ENCODE data around the gene REXO4.
"Not testable (repeated sequence)": the region's sequence is repeated elsewhere in the genome, so short reads cannot be mapped to it uniquely, and the experiment has no call there.

Gene REXO4

DNA sequence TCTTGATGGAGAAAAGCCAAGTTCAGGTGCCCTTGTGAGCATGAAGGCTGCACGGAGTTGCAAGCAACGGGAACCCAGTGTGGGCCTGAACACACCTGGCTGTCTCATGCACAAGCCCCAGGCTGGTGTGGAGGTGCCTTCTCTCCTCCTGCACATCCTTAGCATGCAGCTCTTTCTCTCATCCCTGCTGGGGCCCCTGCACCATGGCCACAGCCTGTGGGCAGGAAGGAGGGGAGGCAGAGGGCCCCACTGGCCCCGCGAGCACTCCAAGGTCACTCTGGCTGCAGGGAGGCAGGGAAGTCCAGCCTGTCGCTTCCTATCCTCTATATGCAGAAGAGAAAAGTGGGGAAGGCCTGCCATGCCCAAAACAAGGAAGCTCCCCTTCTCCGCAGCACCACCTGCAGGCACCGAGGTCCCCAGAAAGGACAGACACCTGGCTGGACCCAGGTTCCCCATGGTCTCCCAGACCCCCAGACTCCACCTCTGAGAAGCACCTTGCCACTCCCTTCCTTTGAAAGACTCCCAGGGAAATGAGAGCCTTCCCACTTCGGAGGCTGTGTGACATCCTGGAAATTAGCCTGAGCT, 23.0 kb downstream of the REXO4 start:
- no peak overlapping the region for H3K9ac ChIP-seq (ENCODE audit: low read depth, low read length)
- H3K9me3 ChIP-seq (replicated peaks; ENCODE audit: low read length) = no peaks in the 10 kb centered on the region
- H3K4me2 ChIP-seq (ENCODE audit: low read length) = no peak overlapping the region
- H3K4me3 ChIP-seq (ENCODE audit: low read length) = no peak overlapping the region
- H3K36me3 ChIP-seq (ENCODE audit: insufficient read depth, low read length) = no peaks in the 10 kb centered on the region
- no peaks in the 10 kb centered on the region for H3K4me1 ChIP-seq (ENCODE audit: control insufficient read depth, insufficient read depth, low read length)
- H3K27me3 ChIP-seq (ENCODE audit: control insufficient read depth, insufficient read depth, low read length) = peaks cover 46% of the 10 kb centered on the region

DNA sequence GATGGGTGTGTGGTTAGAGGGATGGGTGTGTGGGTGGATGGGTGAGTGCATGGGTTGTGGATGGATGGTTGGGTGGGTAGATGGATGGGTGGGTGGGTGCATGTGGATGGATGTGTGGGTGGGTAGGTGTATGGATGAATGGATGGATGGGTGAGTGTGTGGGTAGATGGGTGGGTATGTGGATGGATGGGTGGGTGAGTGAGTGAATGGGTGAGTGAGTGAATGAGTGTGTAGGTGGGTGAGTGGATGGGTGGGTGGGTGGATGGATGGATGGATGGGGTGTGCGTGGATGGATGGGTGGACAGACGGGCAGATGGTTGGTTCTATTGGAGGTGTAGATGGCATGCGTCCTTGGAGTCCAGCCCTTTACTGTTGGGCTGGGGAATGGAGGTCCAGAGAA, 24.4 kb downstream of the REXO4 start:
- H3K4me2 ChIP-seq (ENCODE audit: low read length) = no peak overlapping the region
- no peaks in the 10 kb centered on the region for H3K9me3 ChIP-seq (replicated peaks; ENCODE audit: low read length)
- H3K27me3 ChIP-seq (ENCODE audit: control insufficient read depth, insufficient read depth, low read length) = peaks cover 50% of the 10 kb centered on the region
- no peak overlapping the region for H3K9ac ChIP-seq (ENCODE audit: low read depth, low read length)
- no peaks in the 10 kb centered on the region for H3K36me3 ChIP-seq (ENCODE audit: insufficient read depth, low read length)
- H3K4me1 ChIP-seq (ENCODE audit: control insufficient read depth, insufficient read depth, low read length) = no peaks in the 10 kb centered on the region
- H3K4me3 ChIP-seq (ENCODE audit: low read length) = no peak overlapping the region

DNA sequence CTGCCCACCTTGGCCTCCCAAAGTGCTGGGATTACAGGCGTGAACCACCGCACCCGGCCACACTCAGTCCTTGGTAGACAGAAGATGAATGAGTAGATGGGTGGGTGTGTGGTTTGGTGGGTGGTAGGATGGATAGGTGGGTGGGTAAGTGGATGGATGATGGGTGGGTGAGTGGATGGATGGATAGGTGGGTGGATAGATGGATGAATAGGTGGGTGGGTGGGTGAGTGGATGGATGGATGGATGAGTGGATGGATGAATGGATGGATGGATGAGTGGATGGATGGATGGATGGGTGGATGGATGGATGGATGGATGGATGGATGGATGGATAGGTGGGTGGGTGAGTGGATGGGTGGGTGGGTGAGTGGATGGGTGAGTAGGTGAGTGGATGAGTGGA, 25.5 kb downstream of the REXO4 start:
- not testable (repeated sequence) for H3K9ac ChIP-seq (ENCODE audit: low read depth, low read length); H3K4me1 ChIP-seq (ENCODE audit: control insufficient read depth, insufficient read depth, low read length); H3K36me3 ChIP-seq (ENCODE audit: insufficient read depth, low read length); H3K4me3 ChIP-seq (ENCODE audit: low read length); H3K9me3 ChIP-seq (replicated peaks; ENCODE audit: low read length); H3K4me2 ChIP-seq (ENCODE audit: low read length)
- peaks cover 39% of the 10 kb centered on the region for H3K27me3 ChIP-seq (ENCODE audit: control insufficient read depth, insufficient read depth, low read length)

DNA sequence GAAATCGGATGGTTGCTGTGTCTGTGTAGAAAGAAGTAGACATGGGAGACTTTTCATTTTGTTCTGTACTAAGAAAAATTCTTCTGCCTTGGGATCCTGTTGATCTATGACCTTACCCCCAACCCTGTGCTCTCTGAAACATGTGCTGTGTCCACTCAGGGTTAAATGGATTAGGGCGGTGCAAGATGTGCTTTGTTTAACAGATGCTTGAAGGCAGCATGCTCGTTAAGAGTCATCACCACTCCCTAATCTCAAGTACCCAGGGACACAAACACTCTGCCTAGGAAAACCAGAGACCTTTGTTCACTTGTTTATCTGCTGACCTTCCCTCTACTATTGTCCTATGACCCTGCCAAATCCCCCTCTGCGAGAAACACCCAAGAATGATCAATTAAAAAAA, 26.4 kb downstream of the REXO4 start:
- not testable (repeated sequence) for H3K9me3 ChIP-seq (replicated peaks; ENCODE audit: low read length)

GRCh38 chr9:133390713-133391112, 27.1 kb downstream of the REXO4 start:
- H3K4me3 ChIP-seq (ENCODE audit: low read length) = no peak overlapping the region
- H3K4me2 ChIP-seq (ENCODE audit: low read length) = no peak overlapping the region
- H3K4me1 ChIP-seq (ENCODE audit: control insufficient read depth, insufficient read depth, low read length) = no peaks in the 10 kb centered on the region
- peaks cover 26% of the 10 kb centered on the region for H3K27me3 ChIP-seq (ENCODE audit: control insufficient read depth, insufficient read depth, low read length)
- no peaks in the 10 kb centered on the region for H3K9me3 ChIP-seq (replicated peaks; ENCODE audit: low read length)
- no peak overlapping the region for H3K9ac ChIP-seq (ENCODE audit: low read depth, low read length)
- H3K36me3 ChIP-seq (ENCODE audit: insufficient read depth, low read length) = no peaks in the 10 kb centered on the region

More for the DNA sequence above, 26.4 kb downstream of the REXO4 start:
- H3K36me3 ChIP-seq (ENCODE audit: insufficient read depth, low read length); H3K9ac ChIP-seq (ENCODE audit: low read depth, low read length); H3K4me3 ChIP-seq (ENCODE audit: low read length); H3K4me2 ChIP-seq (ENCODE audit: low read length); H3K4me1 ChIP-seq (ENCODE audit: control insufficient read depth, insufficient read depth, low read length): not testable (repeated sequence)
- H3K27me3 ChIP-seq (ENCODE audit: control insufficient read depth, insufficient read depth, low read length) = peaks cover 32% of the 10 kb centered on the region

DNA sequence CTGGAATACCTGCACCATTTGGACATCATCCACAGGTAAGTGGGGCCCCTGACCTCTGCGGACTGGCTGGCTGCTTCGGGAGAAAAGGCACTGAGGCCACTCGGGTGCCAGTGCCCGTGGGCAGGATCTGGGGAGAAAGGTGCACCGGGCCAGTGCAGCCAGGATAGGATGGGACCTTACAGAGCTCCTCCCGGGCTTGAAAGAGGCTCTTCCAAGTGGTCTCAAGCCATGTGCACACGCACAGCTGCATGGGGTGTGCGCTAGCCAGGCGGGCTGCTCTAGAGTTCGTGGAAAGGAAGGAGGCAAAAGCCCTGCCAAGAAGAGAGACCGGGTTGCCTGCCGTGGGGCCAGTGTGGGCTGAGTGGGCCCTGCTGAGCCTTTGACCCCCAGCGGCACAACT, 28.2 kb downstream of the REXO4 start:
- Histone ChIP-seq H3K4me2 (ENCODE audit: low read length) (no peak overlapping the region), H3K4me1 (ENCODE audit: control insufficient read depth, insufficient read depth, low read length) (no peaks in the 10 kb centered on the region), H3K9ac (ENCODE audit: low read depth, low read length) (no peak overlapping the region), H3K9me3 (replicated peaks; ENCODE audit: low read length) (no peaks in the 10 kb centered on the region), H3K4me3 (ENCODE audit: low read length) (no peak overlapping the region), H3K36me3 (ENCODE audit: insufficient read depth, low read length) (no peaks in the 10 kb centered on the region), H3K27me3 (ENCODE audit: control insufficient read depth, insufficient read depth, low read length) (peaks cover 15% of the 10 kb centered on the region)

DNA sequence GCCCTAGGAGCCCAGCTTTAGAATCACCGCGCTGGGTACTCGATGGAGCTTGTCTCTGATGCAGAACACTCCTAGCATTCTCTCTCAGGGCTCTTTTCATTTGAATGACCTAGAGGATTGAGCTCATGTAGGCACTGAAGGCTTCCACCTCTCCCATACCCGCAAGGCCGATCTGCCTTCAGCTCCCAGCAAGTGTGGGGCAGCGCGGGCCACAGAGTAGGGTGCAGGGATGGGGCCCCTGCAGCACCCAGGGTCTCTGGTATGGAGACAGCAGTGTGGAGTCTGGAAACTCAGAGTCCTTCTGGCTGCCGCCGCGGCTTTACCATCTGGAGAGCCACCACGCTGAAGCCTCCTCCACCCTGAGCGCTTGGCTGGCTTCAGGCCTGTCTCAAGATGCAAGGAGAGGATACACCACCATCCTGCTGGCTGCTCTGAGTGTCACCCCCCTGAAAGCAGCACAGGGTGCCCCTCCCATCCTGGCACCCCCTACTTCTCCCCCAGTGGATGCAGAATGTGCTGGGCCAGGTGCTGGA, 28.7 kb downstream of the REXO4 start:
- Histone ChIP-seq H3K36me3 (ENCODE audit: insufficient read depth, low read length) (no peaks in the 10 kb centered on the region), H3K27me3 (ENCODE audit: control insufficient read depth, insufficient read depth, low read length) (peaks cover 12% of the 10 kb centered on the region), H3K4me3 (ENCODE audit: low read length) (no peak overlapping the region), H3K9ac (ENCODE audit: low read depth, low read length) (no peak overlapping the region), H3K4me2 (ENCODE audit: low read length) (no peak overlapping the region), H3K9me3 (replicated peaks; ENCODE audit: low read length) (no peaks in the 10 kb centered on the region), H3K4me1 (ENCODE audit: control insufficient read depth, insufficient read depth, low read length) (no peaks in the 10 kb centered on the region)

DNA sequence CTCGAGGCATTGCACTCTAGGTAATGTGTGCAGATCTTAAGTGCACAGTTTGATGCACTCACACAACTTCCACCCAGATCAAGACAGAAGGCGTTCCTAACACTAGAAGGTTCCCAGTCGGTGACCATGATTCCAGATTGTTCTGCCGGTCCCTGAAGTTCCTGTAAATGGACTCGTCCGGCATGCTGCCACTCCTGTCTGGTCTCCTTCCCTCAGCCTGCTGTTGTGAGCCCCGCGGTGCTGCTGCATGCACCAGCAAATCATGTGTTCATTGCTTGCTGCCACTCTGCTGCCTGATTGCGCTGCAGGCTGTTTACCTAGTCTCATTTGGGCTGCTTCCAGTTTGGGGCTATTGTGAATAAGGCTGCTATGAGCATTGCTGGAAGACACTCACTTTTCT, 30.1 kb downstream of the REXO4 start:
- Histone ChIP-seq H3K4me1 (ENCODE audit: control insufficient read depth, insufficient read depth, low read length) (no peaks in the 10 kb centered on the region), H3K9ac (ENCODE audit: low read depth, low read length) (no peak overlapping the region), H3K36me3 (ENCODE audit: insufficient read depth, low read length) (no peaks in the 10 kb centered on the region), H3K4me2 (ENCODE audit: low read length) (no peak overlapping the region), H3K9me3 (replicated peaks; ENCODE audit: low read length) (no peaks in the 10 kb centered on the region), H3K27me3 (ENCODE audit: control insufficient read depth, insufficient read depth, low read length) (peaks cover 6% of the 10 kb centered on the region), H3K4me3 (ENCODE audit: low read length) (no peak overlapping the region)

- H3K9me3 ChIP-seq (replicated peaks; ENCODE audit: low read length) = no peaks in the 10 kb centered on the region
- no peak overlapping the region for H3K4me2 ChIP-seq (ENCODE audit: low read length)
- H3K27me3 ChIP-seq (ENCODE audit: control insufficient read depth, insufficient read depth, low read length) = peaks cover 6% of the 10 kb centered on the region
Observed at GRCh38 chr9:133386338-133386737, 31.5 kb downstream of the REXO4 start.

GRCh38 chr9:133385452-133385851, 32.4 kb downstream of the REXO4 start:
- H3K27me3 ChIP-seq (ENCODE audit: control insufficient read depth, insufficient read depth, low read length) = peaks cover 6% of the 10 kb centered on the region
- no peak overlapping the region for H3K4me2 ChIP-seq (ENCODE audit: low read length)
- H3K9ac ChIP-seq (ENCODE audit: low read depth, low read length) = no peak overlapping the region
- H3K36me3 ChIP-seq (ENCODE audit: insufficient read depth, low read length) = no peaks in the 10 kb centered on the region
- no peaks in the 10 kb centered on the region for H3K9me3 ChIP-seq (replicated peaks; ENCODE audit: low read length)
- H3K4me1 ChIP-seq (ENCODE audit: control insufficient read depth, insufficient read depth, low read length) = no peaks in the 10 kb centered on the region
- no peak overlapping the region for H3K4me3 ChIP-seq (ENCODE audit: low read length)

More at GRCh38 chr9:133386338-133386737, 31.5 kb downstream of the REXO4 start:
- H3K4me1 ChIP-seq (ENCODE audit: control insufficient read depth, insufficient read depth, low read length) = no peaks in the 10 kb centered on the region
- H3K9ac ChIP-seq (ENCODE audit: low read depth, low read length) = no peak overlapping the region
- H3K4me3 ChIP-seq (ENCODE audit: low read length) = no peak overlapping the region
- H3K36me3 ChIP-seq (ENCODE audit: insufficient read depth, low read length) = no peaks in the 10 kb centered on the region

DNA sequence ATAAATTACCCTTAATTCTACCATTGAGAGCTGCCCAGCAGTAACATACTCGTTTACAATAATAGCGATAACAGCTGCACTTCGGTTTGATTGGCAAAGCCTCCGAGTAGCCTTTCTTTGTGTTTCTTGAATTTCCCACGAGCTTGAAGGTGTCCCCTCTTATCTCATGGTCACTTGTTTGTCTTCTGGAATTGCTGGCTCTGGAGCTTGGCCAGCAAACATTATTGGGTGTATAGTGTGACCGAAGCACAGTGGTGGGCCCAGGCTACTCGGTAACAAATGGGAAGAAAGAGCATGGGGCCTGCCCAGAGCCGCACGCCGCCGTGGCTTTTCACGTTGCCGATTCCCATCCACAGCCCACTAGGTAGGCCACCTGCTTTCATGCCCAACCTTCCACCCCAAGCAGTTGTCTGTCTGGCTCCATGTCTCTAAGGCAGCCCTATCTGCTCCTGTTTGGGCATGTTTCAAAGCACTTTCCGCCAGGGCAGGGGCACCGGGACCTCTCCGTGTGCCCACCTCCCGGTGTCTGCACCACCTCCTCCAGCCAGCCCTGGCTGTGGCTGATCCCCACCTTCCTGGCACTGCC, 33.0 kb downstream of the REXO4 start:
- H3K9me3 ChIP-seq (replicated peaks; ENCODE audit: low read length) = no peaks in the 10 kb centered on the region
- H3K9ac ChIP-seq (ENCODE audit: low read depth, low read length) = no peak overlapping the region
- no peak overlapping the region for H3K4me3 ChIP-seq (ENCODE audit: low read length)
- peaks cover 6% of the 10 kb centered on the region for H3K27me3 ChIP-seq (ENCODE audit: control insufficient read depth, insufficient read depth, low read length)
- H3K4me1 ChIP-seq (ENCODE audit: control insufficient read depth, insufficient read depth, low read length) = no peaks in the 10 kb centered on the region
- no peak overlapping the region for H3K4me2 ChIP-seq (ENCODE audit: low read length)
- H3K36me3 ChIP-seq (ENCODE audit: insufficient read depth, low read length) = no peaks in the 10 kb centered on the region

DNA sequence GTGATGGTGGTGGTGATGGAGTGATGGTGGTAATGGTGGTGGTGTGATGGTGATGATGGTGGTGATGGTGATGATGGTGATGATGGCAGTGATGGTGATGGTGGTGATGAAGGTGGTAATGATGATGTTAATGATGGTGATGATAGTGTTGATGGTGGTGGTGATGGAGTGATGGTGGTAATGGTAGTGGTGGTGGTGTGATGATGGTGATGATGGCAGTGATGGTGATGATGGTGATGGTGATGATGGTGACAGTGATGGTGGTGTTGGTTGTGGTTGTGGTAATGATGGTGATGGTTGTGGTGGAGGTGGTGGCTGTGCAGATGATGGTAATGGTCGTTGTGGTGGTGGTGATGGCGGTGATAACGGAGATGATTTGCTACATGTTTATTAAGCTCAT, 34.4 kb downstream of the REXO4 start:
- Histone ChIP-seq H3K36me3 (ENCODE audit: insufficient read depth, low read length) (no peaks in the 10 kb centered on the region), H3K4me2 (ENCODE audit: low read length) (no peak overlapping the region), H3K9me3 (replicated peaks; ENCODE audit: low read length) (no peaks in the 10 kb centered on the region), H3K9ac (ENCODE audit: low read depth, low read length) (no peak overlapping the region), H3K27me3 (ENCODE audit: control insufficient read depth, insufficient read depth, low read length) (no peaks in the 10 kb centered on the region), H3K4me3 (ENCODE audit: low read length) (no peak overlapping the region), H3K4me1 (ENCODE audit: control insufficient read depth, insufficient read depth, low read length) (no peaks in the 10 kb centered on the region)

Measured in skeletal muscle satellite cell (primary cell).